Astrocyte of the spinal cord (primary cell): ENCODE measurements around the gene PBXIP1.
"Not testable (repeated sequence)": the region's sequence is repeated elsewhere in the genome, so short reads cannot be mapped to it uniquely, and the experiment has no call there.

Experiments used
- DNase-seq: peaks from one replicate; pipeline ENCODE4 v3.0.0; 2011; ENCODE audit warnings: low read depth, low spot score
- H3K4me3 ChIP-seq: 2 replicates; pipeline ENCODE4 v1.5.1; 2011; ENCODE audit warnings: low read depth, mild to moderate bottlenecking, low read length, moderate library complexity
- in situ Hi-C: cut with HindIII; loops from 2 replicates; pipeline ENCODE4 v1.10.0; 2017; ENCODE audit warnings: low sequenced_read_pairs
- TF ChIP-seq, protein P1 (sequence below): IDR thresholded peaks from 2 replicates; pipeline ENCODE4 v1.5.1; 2012; ENCODE audit warnings: low read depth, mild to moderate bottlenecking, low read length, inconsistent platforms

Gene PBXIP1

GRCh38 chr1:154987326-154987725 lies 31.4 kb upstream of the PBXIP1 start:
- in situ Hi-C loops: no loop called here
- no peak overlapping the region for H3K4me3 ChIP-seq
- DNase-seq: no peak
- TF ChIP-seq, protein P1, sequence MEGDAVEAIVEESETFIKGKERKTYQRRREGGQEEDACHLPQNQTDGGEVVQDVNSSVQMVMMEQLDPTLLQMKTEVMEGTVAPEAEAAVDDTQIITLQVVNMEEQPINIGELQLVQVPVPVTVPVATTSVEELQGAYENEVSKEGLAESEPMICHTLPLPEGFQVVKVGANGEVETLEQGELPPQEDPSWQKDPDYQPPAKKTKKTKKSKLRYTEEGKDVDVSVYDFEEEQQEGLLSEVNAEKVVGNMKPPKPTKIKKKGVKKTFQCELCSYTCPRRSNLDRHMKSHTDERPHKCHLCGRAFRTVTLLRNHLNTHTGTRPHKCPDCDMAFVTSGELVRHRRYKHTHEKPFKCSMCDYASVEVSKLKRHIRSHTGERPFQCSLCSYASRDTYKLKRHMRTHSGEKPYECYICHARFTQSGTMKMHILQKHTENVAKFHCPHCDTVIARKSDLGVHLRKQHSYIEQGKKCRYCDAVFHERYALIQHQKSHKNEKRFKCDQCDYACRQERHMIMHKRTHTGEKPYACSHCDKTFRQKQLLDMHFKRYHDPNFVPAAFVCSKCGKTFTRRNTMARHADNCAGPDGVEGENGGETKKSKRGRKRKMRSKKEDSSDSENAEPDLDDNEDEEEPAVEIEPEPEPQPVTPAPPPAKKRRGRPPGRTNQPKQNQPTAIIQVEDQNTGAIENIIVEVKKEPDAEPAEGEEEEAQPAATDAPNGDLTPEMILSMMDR: no peak

- DNase-seq, in situ Hi-C loops, H3K4me3 ChIP-seq: not testable (repeated sequence)
Observed at GRCh38 chr1:154986736-154987135, 30.8 kb upstream of the PBXIP1 start.

DNA sequence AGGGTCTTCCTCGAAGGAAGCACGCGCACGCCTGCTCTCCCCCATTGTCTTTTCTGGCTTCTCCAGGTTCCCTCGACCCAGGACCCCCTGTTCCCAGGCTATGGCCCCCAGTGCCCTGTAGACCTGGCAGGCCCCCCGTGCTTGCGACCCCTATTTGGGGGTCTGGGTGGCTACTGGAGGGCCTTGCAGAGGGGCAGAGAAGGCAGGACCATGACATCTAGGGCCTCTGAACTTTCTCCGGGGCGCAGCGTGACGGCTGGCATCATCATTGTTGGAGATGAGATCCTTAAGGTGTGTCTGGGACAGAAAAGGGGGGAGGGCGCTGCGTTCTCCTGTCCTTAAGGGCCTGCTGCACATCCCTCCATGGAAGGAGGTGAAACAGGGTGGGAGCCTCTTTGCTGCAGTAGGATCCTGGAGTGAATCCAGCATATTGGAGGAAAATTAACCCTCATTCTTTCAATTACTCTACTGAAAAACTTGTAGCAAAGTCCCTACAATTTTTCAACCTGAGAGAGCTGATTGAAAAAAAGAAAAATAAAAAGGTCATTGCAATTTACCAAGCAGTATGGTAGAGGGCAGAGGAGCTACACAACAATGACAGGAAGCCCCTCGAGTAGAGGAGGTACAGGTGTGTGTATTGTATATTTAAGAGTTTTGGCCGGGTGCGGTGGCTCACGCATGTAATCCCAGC lies 28.0 kb upstream of the PBXIP1 start:
- TF ChIP-seq, protein P1: no peak
- in situ Hi-C loops: no loop called here

DNA sequence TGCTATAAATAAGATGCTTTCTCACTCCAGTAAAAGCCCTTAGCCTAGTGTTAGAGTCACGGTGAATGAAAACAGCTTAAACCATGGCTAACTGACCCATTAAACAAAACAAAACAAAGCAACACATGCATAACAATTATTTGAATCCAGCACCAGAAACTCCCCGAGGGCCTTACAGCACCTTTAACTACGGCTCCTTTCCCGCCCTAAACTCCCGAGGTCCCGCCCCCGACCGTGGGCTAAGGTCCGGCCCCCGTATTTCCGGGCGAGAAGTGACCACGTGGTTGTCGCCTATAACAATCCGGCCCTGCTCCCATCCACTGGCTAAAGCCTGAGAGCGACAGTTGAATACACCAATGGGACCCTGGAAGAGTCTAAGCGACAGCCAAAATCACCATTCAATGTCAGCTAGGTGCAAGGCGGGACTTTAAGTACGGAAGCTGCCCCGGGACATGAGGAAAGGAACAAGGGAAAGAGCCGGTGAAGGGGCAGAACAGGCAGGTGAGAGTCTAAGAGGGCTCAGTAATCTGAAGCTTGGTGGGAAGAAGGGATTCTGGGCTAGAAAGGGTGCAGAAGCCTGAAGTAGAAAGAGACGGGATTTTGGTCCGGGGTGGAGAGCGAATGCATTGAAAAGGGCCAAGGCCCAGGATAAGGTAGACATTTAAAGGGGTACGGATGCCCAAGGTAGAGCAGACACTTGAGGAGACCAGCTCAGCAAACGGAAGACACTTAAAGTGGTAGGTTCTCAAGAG lies 27.2 kb upstream of the PBXIP1 start, which contains the start of gene FLAD1:
Gene FLAD1 (plus strand): TSS at position 448 of the 752 bp plus-strand sequence. CDS start 351 bp downstream, outside the sequence.
- in situ Hi-C loops: no loop called here
- DNase-seq: peak; percentile 100
- TF ChIP-seq, protein P1: no peak
- peak within 1 kb of the TSS; percentile 98 for H3K4me3 ChIP-seq

More for the DNA sequence above, 28.0 kb upstream of the PBXIP1 start:
- H3K4me3 ChIP-seq: peak overlapping the region; percentile 98
- no peak for DNase-seq

DNA sequence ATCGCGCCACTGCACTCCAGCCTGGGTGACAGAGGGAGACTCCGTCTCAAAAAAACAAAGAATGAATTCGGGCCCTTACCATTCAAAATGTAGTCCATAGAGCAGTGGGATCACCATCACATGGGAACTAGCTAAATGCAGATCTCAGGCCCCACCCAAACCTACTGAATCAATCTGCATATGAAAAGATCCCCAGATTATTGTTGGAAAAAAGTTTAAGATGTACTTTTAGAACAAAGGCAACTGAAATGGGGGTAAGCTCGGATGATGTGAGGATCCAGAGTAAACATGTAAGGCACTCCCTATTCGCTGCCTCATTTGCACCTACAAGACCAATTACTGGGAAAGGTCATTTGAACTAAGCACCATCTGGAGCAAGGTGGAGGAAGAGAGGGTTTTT lies 26.4 kb upstream of the PBXIP1 start:
- in situ Hi-C loops: no loop called here

DNA sequence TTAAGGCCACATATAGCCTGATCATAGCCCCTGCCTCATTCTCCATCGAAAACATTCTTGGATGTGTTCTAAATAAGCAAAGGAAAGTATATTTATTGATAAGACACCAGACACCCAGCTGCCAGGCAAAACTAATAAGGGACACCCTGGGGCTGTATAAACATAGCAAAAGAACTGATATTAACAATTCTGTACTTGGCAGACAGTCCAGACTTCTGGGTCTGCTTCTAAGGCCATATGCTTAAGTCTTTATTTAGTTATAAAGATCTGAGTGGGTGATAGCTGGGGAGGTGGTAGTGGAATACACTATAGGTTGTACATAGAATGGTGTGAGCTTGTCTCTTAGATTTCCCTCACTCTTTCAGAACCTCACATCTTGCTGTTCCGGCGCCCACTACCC lies 22.5 kb upstream of the PBXIP1 start:
- TF ChIP-seq, protein P1: no peak
- DNase-seq: no peak
- H3K4me3 ChIP-seq: no peak overlapping the region
- in situ Hi-C loops: no loop called here

More for the DNA sequence above, 26.4 kb upstream of the PBXIP1 start:
- TF ChIP-seq, protein P1: no peak
- H3K4me3 ChIP-seq: peak overlapping the region; percentile 34
- DNase-seq: no peak

GRCh38 chr1:154977762-154978161 lies 21.9 kb upstream of the PBXIP1 start:
- DNase-seq, H3K4me3 ChIP-seq, in situ Hi-C loops: not testable (repeated sequence)
